ENCODE measurements around the gene BDKRB1. TPM values are rescaled to one million over a fixed set of nuclear protein-coding genes. Genes with fewer than 3 reads are reported as not detected.

Gene BDKRB1
- total RNA-seq, 1 experiment from 2014 or later: not detected

GRCh38 chr14:96231526-96232130 lies 24.4 kb upstream of the BDKRB1 start:
- no CpG with 5 or more reads among the region's 12 CpGs for WGBS (ENCODE audit: extremely low coverage, insufficient read length, low lambda C conversion rate)
- no peaks in the 10 kb centered on the region for H3K79me2 ChIP-seq (ENCODE audit: insufficient read depth, low read length)
- no peaks in the 10 kb centered on the region for H4K20me1 ChIP-seq (ENCODE audit: control insufficient read depth, insufficient read depth, insufficient read length)
- no peak overlapping the region for H3K23ac ChIP-seq (ENCODE audit: insufficient read length, low read depth, low read length)
- H3K27me3 ChIP-seq (ENCODE audit: insufficient read depth, low read length): no peaks in the 10 kb centered on the region
- Mint-ChIP-seq H3K36me3 (ENCODE audit: insufficient read depth in 1 of 3, low read depth in 3 of 3) (peaks cover 0 to 9% (median 0%) of the 10 kb centered on the region in 3 experiments; a peak in 4 of 7 replicates), H3K27me3 (ENCODE audit: low read depth) (peaks cover 3% of the 10 kb centered on the region; the same call in 1 of the 2 replicates), H3K4me1 (peaks cover 14 to 19% of the 10 kb centered on the region in 2 experiments), H3K4me3 (no peak overlapping the region), H3K27ac (no peak overlapping the region), H3K9me3 (peaks cover 9 to 12% of the 10 kb centered on the region in 2 experiments)
- H3T11ph ChIP-seq (ENCODE audit: low read length): no peak overlapping the region
- H4K5ac ChIP-seq (ENCODE audit: insufficient read length, low read depth, low read length): no peak overlapping the region
- DNase-seq: no peak
- H3K18ac ChIP-seq (ENCODE audit: insufficient read length, low read depth, low read length): no peak overlapping the region
- H3K4ac ChIP-seq (ENCODE audit: low read depth, low read length): no peak overlapping the region
- H4K91ac ChIP-seq (ENCODE audit: insufficient read length, low read depth, low read length): no peak overlapping the region
- no peak overlapping the region for H2BK120ac ChIP-seq (ENCODE audit: low read depth, low read length, poor library complexity, severe bottlenecking)
- H3K4me2 ChIP-seq (ENCODE audit: insufficient read depth, insufficient read length, low read length): no peak overlapping the region
- H2BK12ac ChIP-seq (ENCODE audit: insufficient read length, low read depth, low read length): no peak overlapping the region
- H3K14ac ChIP-seq (ENCODE audit: insufficient read depth, low read length): no peak overlapping the region
- no peak overlapping the region for H2AK5ac ChIP-seq (ENCODE audit: insufficient read length, low read length)
- H3K56ac ChIP-seq (ENCODE audit: insufficient read length, low read depth, low read length): no peak overlapping the region
- H3K9me3 ChIP-seq (ENCODE audit: control insufficient read depth, low read depth, low read length): peaks cover 5% of the 10 kb centered on the region
- no peak overlapping the region for H2AFZ ChIP-seq (ENCODE audit: low read length)
- no peak overlapping the region for H3K27ac ChIP-seq (ENCODE audit: insufficient read length, low read depth, low read length)
- no peak overlapping the region for H3K9ac ChIP-seq (ENCODE audit: extremely low read depth, insufficient read length, low read length)
- no peaks in the 10 kb centered on the region for H3K79me1 ChIP-seq (ENCODE audit: insufficient read depth, low read depth, low read length, poor library complexity, severe bottlenecking)
- no peak for TF ChIP-seq CTCF (conservative IDR thresholded peaks at IDR 0.05)
- no peak overlapping the region for H2BK15ac ChIP-seq (ENCODE audit: low read depth, low read length)
- H4K8ac ChIP-seq (replicated peaks; ENCODE audit: insufficient read length, low read depth, low read length): no peak overlapping the region
- no peak overlapping the region for H2BK5ac ChIP-seq (ENCODE audit: insufficient read length, low read length)
- peaks cover 6% of the 10 kb centered on the region for H3K4me1 ChIP-seq (ENCODE audit: insufficient read depth, low read length)
- no peaks in the 10 kb centered on the region for H3K23me2 ChIP-seq (ENCODE audit: insufficient read length, low read depth, low read length, poor library complexity, severe bottlenecking)
- H2BK20ac ChIP-seq (ENCODE audit: low read depth, low read length, poor library complexity, severe bottlenecking): no peak overlapping the region

Measured in H9 (cell line).